ENCODE results near the gene AHSP.

- TF ChIP-seq, protein P1, sequence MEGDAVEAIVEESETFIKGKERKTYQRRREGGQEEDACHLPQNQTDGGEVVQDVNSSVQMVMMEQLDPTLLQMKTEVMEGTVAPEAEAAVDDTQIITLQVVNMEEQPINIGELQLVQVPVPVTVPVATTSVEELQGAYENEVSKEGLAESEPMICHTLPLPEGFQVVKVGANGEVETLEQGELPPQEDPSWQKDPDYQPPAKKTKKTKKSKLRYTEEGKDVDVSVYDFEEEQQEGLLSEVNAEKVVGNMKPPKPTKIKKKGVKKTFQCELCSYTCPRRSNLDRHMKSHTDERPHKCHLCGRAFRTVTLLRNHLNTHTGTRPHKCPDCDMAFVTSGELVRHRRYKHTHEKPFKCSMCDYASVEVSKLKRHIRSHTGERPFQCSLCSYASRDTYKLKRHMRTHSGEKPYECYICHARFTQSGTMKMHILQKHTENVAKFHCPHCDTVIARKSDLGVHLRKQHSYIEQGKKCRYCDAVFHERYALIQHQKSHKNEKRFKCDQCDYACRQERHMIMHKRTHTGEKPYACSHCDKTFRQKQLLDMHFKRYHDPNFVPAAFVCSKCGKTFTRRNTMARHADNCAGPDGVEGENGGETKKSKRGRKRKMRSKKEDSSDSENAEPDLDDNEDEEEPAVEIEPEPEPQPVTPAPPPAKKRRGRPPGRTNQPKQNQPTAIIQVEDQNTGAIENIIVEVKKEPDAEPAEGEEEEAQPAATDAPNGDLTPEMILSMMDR (IDR thresholded peaks at IDR 0.05) = no peak
- TF ChIP-seq POLR2A (IDR thresholded peaks at IDR 0.05) (no peak), EP300 (IDR thresholded peaks at IDR 0.05) (no peak)
Measured at GRCh38 chr16:31532120-31532519, 4.4 kb downstream of the AHSP start.

All from ovary (tissue), 3 donors.